ENCODE data around the gene SCYGR8.

The SCYGR8 gene

DNA sequence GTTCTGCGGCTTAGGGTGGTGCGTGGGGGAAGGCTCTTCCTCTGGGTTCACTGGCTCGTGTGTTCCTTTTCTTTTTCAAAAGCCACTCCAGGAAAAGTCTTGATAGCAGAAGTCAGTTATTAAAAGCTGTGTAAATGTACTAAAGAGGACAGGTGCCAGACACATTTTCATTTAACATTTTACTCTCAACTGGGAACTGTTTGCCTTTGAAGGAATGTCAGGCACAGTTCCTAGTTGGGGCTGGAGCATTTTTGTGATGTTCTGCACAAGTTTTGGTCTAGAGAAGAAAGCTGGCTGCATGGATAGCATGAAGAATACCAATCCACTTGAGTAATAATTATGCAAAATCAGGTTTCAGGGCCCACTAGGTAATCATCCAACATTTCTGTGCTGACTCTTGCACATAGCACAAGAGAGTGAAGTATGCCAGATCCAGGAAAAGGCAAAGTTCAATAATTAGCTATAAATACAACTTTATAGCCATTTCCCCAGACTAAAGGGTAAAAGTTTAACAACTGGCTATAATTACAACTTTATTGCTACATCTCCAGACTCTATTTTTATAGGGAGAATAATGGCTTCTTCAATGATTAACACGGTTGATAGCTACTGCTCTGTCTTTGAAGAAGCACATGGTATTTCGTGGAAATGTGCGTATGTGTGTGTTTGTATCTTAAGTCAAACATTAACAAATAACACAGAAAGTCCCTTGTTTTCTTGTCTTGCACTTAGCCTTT, 16.2 kb downstream of the SCYGR8 start:
- DNase-seq (ENCODE audit: low read depth in 1 of 2, low spot score in 1 of 2), result no peak

DNA sequence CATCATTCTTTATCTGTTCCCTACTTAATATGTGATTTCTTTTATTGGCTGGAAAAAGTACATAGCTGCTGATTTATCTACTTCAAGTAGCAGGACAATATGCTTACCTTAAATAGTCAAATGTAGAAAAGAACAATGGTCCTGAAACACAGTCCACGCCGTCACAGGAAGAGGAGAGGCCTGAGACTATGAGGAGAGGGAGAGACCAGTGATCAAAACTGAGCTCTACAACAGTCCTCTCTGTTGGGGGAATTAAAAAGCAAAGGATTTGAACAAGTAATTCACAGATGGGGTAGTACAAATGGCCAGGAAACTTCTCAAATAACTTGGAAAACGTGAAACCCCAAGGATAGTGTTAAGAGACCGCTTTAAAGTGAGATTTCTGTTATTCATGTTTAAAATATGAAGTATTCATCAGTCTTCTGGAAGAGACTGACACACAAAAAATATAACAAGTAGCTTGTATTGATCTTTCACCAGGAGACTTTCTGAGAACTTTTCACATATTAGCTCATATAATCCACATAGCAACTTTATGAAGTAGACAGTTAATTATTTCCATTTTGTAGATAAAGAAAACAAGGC, 20.2 kb downstream of the SCYGR8 start:
- DNase-seq (ENCODE audit: low read depth in 1 of 2, low spot score in 1 of 2), result no peak

DNA sequence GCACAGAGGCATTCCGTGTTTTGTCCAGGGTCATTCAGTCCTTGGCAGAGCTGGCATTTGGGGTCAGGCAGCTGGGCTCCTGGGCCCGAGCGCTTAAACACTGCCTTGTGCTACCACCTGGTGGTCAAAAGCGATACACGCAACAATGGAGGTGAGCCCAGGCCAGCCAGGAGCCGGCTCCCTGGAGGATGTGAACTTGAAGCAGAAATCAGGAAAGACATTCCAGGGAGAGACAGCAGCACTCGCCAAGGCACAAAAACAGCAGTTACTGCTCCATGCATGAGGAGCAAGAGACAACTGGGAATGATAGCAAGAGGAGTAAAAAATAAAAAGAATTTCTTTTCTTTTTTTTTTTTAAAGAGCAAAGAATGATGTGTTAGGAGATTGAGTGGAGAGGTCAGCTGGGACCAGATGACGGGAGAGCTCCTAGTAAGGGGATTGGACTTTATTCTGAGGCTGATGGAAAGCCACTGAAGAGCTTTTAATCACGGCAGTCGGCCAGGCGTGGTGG, 20.7 kb downstream of the SCYGR8 start:
- peak; percentile 18 to 30 for DNase-seq (ENCODE audit: low read depth in 1 of 2, low spot score in 1 of 2)

DNA sequence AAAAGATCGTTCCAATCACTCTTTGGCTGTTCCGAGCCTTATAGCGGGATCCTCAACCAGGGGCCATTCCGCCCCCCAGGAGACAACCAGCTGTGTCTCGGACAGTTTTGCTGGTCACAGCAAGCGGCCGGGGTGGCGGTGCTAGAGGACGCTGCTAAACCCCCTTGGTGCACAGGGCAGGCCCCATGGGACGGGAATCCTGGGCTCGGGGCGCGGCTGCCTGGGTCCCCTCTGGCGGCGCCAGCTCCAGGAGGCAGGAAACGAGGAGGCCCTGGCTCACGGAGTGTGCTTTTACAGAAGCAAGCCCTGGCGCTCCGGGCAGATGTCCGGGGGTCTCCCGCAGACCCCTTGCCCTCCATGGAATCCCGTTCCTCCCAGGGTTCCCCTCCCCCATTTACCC, 22.1 kb downstream of the SCYGR8 start:
- DNase-seq (ENCODE audit: low read depth in 1 of 2, low spot score in 1 of 2), result no peak

DNA sequence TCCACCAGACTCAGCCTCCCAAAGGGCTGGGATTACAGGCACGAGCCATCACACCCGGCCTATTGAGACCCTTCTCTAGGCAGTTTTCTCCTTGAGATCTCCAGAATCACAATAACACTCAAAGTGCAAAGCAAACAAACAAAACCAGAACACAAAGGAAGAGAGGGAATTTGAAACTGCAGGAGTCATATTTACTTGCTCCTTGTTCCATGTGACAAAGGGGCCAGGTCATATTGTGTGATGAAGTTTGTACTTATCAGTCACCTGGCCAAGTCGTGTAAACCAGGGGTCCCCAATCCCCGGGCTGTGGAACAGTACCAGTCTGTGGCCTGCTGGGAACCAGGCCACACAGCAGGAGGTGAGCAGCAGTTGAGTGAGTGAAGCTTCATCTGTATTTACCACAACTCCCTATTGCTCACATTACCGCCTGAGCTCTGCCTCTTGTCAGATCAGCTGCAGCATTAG, 26.5 kb downstream of the SCYGR8 start:
- no peak for DNase-seq (ENCODE audit: low read depth in 1 of 2, low spot score in 1 of 2)

DNA sequence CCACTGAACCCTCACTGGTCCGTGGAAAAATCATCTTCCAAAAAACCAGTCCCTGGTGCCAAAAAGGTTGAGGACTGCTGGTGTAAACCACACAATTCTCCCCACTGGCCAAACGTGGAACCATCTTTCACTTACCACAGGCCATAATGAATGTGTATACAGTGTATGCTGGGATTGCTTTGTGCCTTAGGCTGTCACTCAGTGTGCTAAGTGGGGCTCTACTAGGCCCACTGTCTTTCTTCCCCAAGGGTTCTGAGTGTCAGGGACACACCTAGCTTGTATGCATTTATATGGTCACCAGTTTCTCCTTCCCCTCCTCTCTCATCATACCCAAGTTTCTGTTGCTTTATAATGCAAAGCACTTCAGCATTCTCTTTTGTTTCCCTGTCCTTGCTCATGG, 27.2 kb downstream of the SCYGR8 start:
- DNase-seq (ENCODE audit: low read depth in 1 of 2, low spot score in 1 of 2), result no peak

DNA sequence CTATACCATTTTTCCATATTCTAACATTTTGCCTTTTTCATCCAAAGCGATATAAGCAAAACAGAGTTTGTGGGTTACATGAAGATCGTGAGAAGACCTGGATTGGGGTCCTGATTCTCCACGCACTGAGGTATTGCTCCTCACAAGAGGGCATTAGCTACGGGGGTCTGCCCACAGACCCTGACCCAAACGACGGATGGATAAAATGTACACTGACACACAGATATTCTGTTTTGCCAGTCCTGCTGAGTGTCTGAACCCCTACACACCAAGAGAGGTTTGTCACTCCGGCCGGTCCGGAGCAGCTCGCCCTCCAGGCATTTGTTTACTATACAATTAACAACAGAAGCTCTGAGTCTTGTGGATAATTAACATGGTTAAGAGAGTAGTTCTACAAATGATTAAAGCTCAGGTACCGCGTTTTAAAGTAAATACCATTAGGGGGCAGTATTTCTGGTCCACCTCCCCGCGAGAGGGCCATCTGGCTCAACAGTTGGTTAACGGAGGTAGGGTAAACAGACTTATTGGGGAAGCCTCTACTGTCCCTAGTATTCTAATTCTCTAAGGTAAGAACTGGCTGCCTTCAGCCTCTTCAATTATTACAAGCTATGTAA, 28.4 kb downstream of the SCYGR8 start:
- DNase-seq (ENCODE audit: low read depth in 1 of 2, low spot score in 1 of 2), result no peak

DNA sequence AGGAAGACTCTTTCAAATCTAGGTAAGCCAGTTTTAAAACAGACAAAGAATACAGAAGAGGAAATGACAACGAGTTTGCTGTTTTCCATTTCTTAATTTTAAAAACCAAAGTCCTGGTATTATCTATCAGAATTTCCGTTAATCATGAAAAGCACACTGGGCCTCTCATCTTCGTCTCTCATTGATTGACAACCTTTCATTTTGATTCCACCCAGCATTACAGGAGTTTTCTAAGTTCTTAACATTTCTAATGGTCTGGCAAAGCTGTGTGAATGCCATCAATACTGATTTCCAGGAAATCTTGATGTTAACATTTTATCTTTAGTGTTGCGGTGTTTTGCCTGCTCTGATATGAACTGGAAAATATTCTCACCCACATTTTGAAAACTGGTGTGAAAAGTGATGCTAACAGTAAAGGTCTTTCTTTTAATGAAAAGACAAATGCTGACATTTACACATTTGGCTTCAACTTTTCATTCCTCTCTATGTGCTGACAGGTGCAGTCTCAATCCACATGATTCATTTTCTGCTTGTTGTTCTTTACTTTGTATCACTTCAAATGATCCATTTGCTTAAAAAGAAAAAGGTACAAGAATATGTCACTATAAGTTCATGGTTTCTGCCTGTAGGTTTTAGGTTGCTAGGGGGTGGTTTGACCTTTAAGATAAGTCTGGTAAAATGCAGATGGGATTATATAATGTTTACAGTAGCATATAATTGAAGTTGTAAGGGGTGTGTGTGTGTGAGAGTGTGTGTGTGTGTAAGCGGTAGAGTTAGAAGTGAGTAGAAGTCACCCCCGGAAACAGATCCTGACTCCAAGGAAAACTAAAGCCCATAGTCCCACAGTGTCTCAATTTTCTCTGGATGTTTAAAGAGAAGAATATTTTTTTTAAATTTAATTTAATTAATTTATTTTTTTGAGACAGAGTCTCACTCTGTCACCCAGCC, 29.5 kb downstream of the SCYGR8 start:
- DNase-seq (ENCODE audit: low read depth in 1 of 2, low spot score in 1 of 2), result no peak

DNA sequence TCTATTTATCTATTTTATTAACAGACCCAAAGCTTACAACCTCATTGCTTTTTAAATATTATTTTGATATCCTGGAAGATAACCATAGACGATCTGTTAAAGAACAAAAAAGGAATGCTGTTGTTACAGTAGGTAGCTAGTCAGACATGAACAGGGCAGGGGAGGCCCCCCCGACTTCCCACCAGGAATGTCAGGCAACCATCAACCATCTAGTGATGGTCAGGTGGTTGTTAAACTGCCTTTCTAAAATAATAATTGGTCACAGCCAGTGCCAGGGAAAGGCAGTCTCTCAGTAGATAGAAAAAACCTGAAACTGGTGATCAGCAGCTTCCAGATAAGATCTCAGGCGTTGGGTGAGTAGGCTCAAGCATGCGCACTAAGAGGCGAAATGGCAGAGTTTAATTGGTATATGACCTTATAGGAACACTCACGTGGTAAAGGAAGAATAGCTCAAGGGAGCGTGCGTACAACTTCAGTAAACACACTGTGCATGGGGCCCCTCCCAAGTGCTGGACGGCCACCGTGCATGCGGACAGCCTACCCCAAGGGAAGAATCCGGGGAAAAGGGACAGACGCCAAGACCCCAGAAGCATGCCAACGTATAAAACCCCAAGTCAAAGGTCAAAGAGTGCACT, 35.4 kb downstream of the SCYGR8 start:
- no peak for DNase-seq (ENCODE audit: low read depth in 1 of 2, low spot score in 1 of 2)

DNA sequence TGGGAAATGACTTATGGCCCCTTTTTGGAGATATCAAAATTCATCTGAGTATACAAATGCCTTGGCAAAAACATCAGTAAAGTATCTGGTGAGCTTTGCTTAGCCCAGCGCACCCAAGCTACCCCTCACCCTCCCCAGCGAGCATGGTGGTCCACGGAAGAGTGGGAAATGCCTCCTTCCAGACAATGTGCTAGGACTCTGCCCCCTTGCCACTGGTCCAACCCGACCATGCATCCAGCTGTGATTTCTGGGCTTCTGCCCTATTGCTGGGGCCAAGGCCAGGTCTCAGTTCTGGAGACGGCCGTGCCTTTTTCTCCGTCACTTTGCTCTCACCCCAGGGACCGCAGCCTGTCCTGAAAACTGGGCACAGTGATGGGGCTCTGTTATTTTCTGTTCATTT, 36.1 kb downstream of the SCYGR8 start:
- no peak for DNase-seq (ENCODE audit: low read depth in 1 of 2, low spot score in 1 of 2)

DNA sequence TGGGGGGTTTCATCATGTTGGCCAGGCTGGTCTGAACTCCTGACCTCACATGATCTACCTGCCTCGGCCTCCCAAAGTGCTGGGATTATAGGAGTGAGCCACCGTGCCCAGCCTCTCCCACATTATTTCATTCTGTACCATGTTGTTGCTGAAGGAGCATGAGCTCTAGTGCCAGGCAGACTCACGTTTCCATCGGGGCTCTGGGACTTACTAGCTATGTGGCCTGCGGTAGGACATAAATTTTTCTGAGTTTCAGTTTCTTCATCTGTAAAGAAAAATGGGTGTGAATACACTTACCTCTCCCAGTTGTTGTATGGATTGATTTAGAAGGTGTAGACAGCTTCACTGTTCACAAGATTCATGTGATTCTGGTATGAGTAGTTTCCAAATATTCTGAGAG, 37.1 kb downstream of the SCYGR8 start:
- DNase-seq (ENCODE audit: low read depth in 1 of 2, low spot score in 1 of 2), result no peak

DNA sequence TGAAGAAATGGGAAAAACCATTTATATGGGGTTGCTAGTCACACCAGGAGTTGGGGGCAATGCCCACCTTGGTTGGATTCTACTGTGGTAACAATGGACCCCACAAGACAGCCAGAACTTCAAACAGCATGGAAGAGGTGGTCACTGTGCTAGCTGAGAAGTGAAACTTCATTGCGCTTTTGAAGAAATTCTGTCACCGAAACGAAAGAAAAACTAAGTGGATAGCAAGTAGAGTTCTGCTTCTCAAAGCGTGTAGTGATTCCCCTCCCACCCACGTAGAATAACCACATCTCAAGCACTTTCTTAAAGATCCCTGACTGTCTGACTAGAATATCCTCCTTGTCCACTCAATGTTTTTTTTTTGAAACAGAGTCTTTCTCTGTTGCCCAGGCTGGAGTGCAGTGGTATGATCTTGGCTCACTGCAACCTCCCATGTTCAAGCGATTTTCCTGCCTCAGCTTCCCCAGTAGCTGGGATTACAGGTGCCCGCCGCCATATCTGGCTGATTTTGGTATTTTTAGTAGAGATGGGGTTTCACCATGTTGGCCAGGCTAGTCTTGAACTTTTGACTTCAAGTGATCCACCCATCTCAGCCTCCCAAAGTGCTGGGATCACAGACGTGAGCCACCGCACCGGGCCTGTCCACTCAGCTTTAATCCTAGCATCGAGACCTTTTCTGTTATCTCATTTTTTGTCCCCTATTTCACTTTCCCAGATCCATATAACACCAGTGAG, 37.9 kb downstream of the SCYGR8 start:
- DNase-seq (ENCODE audit: low read depth in 1 of 2, low spot score in 1 of 2), result no peak

DNA sequence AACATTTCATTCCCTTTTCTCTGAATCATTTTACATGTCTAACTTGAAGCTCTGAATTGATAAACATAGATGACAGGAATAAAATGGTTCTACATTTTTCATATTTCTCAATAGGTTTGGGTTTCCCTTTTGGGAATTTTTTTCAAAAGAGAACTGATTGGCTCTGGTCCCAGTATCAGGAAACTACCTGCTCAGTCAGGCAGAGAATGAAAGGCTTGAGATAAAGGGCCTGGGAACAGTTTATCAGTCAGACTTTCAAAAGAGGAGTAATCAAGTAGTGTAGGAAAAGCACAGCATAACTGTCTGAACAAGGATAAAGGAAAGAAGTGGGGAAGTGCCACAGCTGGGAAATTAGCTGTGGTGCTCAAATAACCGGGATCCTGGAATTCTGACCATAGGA, 39.6 kb downstream of the SCYGR8 start:
- DNase-seq (ENCODE audit: low read depth in 1 of 2, low spot score in 1 of 2), result no peak

DNA sequence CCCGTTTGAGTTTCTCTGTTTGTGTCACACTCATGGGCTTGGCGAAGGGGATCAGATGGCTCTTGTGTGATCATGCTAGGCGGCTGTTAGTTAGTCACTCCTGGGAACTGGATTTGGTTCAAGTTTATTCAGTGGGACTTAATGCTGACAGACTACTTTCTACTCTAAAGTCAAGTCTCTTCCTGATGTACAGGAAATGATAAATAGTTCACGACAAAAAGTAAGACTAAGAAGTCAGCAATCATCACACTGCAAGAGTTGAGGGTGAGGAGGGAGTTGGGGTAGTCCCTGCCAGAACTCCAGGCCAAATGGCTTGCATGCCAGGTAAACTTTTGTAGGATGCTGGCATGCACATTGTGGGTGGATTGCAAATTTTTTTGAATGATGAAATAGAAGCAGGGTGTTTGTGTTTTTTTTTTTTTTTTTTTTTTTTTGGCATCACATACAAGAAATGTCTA, 42.9 kb downstream of the SCYGR8 start:
- DNase-seq (ENCODE audit: low read depth in 1 of 2, low spot score in 1 of 2), result no peak

DNA sequence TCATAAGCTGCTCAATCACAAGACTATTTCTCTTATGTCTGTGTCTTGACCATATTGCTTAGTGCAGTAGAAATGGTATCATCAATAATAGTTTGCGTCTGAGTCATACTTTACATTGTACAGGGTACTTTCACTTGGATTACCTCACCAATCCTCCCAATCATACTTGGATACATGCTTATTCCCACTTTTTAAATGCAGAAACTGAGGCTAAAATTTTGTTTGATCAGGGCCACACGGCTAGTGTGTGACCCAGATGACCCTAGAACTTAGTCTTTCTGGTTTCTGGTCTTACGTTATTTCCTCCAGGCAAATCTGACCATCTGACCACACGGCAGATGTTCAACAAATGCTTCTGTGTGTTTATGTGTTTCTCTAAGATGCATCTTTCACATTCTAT, 44.1 kb downstream of the SCYGR8 start:
- DNase-seq (ENCODE audit: low read depth in 1 of 2, low spot score in 1 of 2), result no peak

DNA sequence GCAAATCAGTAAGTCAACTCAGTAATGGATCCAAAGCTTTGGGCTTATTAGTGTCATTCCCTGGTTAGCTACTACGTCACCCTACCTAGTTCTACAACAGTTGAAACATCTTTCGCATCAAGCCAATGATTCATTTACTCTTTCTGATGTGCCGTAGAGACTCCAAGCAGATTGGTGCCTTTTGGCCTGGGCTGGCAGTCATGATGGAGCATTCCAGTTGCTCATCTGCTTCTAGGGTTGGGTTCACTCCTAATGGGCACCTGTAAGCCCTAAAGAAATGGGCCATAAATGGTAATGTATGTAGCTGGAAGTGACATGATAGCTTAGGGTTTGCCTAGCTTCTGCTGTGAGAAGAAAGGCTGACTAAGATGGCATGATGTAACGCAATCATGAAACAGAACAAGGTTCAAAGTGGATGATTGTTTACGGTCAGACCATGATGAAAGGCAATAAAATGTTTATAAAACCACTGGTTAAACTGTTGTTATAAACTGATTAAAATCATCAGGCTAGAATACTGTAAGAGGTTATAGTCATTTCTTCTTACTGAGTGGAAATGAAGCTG, 47.5 kb downstream of the SCYGR8 start:
- no peak for DNase-seq (ENCODE audit: low read depth in 1 of 2, low spot score in 1 of 2)
